Hippocampal formation (tissue), 2 donors: ENCODE measurements around the gene RASGRF2.

Experiments used
- DNase-seq, 2 donors: peaks; one replicate each; lab custom pipeline; 2025; lab: John Stamatoyannopoulos, UW

RASGRF2 gene

DNA sequence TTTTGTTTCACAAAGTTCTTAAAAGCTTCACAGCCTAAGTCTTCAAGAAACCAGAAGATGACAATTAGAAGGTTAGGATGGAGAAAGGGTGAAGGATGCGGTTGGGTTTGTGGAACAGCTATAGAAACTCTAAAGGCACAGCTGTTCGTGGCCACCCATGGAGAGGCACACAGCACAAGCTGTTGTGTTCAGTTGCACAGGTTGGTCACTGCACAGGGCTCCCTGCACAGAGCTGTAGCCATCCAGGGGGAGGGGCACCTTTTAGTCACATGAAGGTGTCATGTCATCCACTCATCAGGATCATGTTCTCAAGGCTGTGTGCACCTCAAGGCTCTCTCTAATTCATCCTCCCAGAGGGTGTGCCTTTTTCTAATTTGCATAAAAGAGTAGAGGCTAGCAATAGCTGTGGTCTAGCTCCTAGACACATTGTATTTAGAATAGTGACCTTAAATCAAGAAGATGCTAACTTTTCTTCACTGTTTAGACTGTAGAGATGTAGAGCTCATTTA lies 5.0 kb upstream of the RASGRF2 start:
- no peak for DNase-seq

DNA sequence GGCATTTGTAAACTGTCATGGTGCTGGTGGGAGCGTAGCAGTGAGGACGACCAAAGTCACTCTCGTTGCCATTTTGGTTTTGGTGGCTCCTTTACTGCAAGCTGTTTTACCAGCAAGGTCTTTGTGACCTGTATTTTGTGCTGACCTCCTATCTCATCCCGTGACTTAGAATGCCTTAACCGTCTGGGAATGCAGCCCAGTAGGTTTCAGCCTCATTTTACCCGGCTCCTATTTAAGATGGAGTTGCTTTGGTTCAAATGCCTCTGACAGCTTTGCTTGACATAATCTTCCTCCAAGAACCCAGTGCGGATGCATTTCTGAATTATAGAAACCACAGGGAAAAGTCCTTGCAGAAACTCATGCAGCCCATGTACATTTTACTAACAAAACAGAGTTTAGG lies 3.9 kb upstream of the RASGRF2 start:
- DNase-seq = no peak

DNA sequence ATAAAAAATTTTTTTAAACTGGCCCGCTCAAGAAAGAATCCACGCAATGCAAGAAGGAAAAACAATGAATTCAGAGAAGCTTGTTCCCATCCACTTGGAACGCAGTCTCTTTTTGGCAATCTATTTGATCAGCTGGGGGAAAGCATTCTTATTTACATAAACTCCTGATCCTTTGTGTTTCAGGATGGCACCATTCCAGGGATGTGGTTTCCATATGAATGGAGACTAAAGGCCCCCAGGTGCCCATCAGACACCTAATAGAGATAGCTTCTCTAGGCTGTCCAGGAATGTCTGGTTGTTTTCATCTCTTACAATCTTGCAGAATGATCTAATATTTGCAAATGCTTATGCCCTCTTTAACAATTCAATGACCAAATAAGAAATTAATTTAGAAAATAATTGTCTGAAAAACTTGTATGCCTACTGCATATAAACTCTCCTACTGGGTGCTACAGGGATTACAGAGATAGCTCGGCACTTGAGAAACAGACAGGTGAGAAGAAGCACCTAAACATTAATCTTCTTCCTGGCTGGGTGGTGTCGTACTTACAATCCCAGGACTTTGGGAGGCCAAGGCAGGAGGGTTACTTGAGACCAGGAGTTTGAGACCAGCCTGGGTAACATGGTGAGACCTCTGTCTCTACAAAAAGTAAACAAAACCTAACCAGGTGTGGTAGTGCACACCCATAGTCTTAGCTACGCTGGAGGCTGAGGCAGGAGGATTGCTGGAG lies 3.0 kb upstream of the RASGRF2 start:
- no peak for DNase-seq

DNA sequence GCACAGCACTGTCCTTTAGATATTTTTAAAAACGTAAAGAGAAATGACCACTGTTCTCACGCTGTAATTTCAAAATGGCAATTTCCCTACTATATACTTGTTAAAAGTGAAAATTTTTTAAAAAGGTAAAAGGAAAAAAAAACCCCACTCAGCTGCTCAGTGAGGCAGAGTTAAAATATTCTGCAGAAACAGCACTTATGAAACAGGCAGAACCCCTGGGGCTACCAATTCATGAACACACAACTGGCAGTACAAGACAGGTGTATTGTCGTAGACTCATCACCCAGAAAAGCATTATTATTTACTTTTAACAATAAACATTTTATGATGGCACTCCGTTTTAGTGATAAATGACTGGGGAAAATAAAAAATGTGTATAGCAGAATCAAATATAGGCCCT lies 1.5 kb upstream of the RASGRF2 start:
- DNase-seq = no peak

DNA sequence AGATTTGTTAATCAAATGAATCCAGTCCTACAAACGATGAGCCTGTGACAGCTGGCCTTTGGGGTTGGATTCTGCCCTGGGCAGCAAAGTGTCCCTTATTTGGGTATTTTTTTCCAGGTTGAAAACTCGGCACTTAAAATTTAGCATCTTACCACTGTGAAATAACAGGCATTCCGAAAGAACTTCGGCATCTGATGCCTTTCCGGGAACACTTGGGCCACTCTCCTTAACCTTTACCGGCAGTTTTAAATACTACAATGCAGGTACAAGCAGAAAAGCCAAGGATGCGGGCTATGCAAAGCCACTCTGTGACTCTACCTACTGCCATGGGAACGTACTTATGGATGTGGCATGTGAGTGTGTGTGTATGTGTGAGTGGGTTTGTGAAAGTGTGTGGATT lies 1.0 kb upstream of the RASGRF2 start:
- no peak for DNase-seq

DNA sequence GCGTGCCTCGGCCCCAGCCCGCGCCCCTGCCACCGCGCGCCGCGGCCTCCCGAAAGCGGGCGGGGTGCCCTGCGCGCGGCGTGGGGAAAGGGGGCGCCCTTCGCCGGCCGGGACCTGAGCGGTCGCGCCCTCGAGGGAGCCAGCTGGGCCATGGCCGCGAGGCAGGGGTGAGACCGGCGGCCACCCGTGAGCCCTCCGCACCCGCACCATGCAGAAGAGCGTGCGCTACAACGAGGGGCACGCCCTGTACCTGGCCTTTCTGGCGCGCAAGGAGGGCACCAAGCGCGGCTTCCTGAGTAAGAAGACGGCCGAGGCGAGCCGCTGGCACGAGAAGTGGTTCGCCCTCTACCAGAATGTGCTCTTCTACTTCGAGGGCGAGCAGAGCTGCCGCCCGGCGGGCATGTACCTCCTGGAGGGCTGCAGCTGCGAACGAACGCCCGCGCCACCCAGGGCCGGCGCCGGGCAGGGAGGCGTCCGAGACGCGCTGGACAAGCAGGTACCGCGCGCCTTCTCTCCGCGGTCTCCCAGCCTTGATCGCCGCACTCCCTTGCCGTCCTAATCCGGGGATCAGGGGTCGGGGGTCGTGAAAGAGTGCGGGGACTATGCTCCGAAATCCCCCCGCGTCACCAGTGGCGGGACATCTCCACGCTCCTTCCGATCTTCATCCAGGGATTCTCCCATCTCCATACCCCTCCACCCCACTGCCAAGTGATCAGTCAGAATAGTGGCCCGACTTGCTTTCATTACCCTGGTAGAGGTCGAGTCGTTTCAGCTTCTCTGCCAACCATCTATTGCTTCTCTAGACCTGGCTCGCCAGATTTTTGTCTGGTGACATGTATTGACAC lies 590 bp downstream of the RASGRF2 start:
- DNase-seq = peak; percentile 41 to 68

DNA sequence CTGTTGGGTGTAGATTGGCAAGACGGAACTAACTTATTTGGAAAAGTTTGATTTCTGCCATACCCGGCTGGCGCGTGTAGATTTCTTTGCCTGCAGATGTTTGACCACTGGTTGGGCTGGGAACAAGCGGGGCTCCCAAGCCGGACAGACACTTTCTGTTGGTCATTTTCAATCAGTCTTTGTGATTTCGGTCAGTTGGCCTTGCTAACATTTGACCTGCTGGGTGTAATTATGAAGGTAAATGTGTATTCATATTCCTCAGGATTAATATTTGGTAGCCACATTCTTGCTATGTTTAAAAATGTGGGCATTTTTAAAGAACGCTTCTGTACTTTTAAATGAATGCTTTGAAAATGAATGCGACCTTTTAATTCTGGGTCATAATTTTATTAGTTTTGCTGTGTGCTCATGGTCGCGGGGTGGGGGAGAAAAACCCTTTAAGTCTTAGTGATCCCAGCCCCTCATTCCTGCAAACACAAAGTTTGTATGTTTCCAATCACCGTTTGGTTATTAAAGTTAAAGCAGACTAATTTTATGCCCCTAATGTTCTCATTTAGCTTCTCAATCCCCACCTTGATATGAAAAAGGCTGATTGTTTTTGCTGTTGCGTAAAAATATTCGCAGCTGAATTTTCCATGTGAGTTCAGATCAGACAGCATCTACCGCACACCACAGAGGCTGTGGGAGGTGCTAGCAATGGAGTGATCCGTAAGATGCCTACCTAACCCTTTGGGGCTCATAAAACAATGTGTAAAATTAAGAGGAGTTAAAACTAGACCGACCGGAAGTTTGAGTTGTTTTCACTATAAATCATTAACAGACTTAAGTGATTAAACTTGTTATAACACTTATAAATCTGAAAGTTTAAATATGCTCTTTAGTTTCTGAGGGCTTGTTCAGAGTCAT lies 1.5 kb downstream of the RASGRF2 start:
- peak; percentile 31 to 40 for DNase-seq

DNA sequence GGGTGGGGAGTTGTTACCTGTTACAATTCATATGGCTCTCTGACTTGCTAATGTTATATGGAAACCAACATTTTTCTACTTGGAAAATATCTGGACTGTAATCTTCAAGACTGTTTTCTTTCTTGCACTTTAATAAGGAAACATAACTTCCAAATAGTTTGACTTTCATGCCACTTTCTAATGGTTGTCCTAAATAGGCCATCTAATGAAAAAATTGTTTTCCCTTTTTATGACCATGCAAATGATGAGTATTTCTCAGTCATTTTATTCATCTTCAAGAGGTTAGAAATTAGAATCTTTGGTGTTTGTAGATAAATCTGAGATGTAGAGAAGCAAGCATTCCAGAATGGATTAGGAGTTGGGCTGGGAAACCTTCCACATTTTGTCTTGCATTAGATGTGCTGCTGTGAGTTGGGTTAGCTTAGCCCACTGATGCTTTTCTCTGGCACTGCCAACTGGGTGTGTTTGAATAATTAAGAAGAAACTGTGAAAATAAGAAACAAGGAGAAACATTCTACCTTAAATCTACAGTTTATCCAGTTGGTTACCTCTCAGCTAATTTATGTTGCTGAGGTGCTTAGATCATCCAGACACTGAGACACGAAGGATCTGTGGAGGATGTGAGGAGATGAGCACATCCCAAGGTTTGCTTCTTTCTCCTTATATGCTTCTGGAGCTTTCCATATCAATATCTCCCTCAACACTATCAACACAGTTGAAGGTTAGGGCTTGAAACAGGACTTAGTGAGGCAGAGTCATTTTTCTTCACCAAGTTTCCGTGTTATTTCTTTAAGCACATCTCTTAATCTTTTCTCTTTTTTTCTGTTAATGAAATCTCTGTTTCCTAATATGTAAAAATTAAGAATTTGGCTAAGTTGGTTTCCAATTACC lies 2.7 kb downstream of the RASGRF2 start:
- no peak for DNase-seq

DNA sequence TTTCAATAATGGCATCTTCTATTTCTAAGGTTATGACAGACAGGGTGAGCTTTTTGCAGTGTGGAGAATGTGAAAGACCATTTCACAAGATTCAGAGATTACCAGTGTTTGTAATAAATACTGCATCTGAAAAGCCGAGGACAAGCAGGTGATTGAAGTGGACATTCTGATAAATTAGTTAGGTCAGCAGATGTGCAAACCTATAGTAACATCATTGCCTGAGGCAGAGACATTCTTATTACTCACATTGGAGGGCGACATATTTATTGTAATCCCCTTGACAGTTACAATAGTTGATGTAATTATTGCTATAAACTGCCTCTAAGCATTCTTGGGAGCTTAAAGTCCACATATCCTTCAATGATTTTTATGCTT lies 3.3 kb downstream of the RASGRF2 start:
- DNase-seq = peak in 1 of 2 donors; percentile 38

DNA sequence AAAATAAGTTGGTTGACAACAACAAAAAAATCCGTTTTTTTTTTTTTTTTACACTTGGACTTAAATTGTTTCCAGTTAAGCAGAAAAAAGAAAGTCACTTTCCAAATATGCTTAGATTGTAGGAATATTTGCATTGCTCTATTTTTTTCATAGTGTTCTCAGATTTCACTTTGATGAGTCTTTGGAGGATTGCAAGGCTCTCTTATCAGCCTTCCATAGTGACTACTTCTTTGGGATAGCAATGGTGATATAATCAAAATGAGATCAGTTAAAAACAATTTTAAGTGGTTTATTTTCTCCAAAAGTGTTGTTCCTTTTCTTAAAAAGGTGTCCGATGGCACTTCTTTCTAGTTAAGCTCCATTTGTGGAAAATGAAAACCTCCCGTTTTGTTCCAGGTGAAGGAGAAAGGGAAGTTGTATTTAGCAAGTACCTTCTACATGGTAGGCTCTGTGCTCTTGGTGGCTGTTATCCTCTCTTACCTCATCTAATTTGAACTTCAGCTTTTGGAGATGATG lies 3.9 kb downstream of the RASGRF2 start:
- no peak for DNase-seq

DNA sequence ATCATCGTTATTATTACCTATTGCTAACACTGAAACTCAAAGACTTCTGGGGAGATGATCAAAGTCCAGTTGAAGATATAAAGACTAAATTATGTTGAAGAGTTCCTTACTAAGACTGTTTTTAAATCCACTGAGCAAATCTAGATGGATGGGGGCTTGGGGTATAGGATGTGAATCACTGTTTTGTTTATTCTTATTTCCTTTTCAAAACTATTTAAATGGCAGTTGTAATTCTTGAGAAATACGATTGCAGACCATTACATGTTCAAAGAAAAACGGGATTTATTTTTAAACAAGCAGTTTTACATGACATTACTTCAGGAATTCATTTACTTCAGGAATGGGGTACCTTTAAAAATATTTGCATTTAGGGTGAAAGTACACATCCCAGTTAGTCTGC lies 4.3 kb downstream of the RASGRF2 start:
- no peak for DNase-seq

DNA sequence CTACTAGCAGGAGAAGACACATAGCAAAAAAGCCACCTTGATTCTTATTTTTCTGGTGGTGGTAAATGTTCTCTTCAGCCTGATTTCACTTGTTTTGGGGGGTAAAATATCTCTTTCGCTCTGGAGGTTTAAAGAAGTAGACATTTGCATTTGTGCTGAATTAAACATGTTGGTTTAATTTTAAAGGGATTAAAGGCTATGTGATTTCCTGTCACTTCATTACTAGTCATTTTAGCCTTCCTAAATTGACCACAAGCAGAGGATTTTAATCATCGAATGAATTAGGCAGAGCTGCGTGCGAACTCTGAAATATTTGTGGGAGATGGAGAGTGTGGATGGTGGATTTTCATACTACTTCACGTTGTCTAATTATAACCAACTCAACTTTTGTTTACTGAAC lies 4.8 kb downstream of the RASGRF2 start:
- no peak for DNase-seq

DNA sequence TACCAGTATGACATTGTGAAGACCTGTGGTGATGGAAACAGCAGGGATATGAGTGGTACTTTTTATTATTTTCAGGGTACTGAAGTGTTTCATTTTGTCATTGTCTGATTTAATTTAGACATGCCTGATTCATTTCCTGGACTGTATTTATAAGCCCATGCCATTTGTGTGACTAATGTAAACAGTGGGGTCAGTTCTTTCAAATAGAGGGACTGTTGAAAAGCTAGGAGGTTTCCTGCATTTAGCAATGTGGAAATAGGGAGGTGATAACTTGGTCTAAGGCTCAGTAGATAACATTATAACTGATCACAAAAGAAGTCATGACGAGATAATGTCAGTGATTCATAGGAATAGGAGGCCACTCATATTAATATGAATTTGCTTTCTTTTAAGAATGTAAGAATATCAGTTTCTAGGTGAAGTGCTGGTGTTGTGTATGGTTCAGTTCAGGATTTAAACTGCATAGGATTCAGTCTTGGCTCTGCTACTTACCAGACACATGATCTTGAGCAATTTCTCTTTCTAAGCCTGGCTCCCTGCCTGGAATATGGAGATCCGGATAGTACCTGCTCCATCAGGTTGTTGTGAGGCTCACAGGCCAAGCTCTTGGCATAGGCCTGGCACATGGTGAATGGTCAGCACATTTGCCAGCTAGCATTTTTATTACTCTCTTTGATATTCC lies 7.5 kb downstream of the RASGRF2 start:
- no peak for DNase-seq

DNA sequence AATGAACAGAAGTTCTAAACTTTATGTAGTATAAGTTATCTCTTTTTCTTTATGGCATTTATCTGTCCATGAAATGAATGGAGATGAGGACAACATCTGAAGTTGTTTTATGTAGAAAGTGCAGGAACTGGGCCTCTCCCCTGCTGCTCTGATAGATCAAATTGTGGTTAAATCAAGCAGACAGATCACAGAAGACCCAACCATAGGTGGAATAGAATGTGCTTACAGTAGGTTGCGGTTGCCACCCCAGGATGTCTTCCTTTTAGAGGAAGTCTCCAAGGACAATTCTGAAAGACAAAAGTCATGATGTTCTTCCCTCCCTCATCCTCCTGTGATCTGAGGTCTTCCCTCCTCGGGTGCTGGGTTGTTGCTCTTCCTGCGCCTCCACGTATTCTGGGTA lies 12.9 kb downstream of the RASGRF2 start:
- no peak for DNase-seq

DNA sequence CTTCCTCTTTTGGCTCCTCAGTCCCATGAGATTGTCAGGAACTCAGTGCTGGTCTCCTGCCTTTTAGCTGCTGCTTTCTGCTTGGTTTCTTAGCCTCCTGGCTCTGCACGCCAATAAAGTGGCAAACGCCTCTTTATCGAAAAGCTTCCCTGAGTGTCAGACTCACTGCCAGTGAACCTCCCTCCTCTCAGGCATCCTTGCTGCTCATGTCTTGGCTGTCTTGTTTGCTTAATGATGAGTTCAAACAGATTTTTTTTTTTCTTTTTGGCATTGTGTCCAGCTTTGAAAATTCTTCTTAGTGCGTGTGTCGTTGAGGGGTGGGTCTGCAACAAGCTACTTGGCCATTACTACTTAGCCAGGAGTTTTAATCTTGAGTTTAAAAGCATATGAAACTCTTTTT lies 14.9 kb downstream of the RASGRF2 start:
- DNase-seq = no peak

DNA sequence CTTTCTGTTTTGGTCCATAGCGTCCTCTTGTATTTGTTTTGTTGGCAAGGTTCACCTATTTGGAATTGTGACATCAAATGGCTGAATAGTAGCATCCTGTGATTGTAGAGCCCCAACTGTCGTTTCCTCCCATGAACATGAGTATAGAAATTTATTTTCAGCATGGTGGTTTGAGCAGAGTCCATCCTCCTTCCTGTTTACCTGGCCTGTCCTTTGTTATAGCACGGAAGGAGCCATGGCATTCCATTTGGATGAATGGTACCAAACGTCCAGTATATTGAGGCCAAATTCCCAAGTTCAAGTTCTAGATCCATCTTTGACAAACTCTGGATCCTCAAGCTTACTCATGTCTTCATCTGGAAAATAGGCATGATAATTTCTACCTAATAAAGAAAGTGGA lies 16.8 kb downstream of the RASGRF2 start:
- DNase-seq = no peak

DNA sequence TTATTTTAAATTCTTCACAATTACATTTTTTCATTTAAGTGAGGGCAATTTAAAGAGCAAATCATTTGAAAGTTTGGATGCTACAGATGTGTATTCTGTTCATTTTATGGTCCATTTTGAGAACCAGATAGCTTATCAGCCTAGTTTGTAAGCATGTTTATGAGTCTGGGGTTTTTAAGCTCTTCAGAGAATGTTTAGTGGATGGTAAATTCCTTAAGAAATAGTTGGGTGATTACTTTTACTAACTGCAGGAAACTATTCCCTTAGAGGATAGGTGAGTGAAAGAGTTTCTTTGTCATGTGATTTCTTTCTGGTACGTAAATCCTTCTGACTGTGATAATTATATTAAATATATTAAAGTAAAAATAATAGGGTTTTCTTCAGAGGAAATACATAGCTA lies 17.6 kb downstream of the RASGRF2 start:
- no peak for DNase-seq

DNA sequence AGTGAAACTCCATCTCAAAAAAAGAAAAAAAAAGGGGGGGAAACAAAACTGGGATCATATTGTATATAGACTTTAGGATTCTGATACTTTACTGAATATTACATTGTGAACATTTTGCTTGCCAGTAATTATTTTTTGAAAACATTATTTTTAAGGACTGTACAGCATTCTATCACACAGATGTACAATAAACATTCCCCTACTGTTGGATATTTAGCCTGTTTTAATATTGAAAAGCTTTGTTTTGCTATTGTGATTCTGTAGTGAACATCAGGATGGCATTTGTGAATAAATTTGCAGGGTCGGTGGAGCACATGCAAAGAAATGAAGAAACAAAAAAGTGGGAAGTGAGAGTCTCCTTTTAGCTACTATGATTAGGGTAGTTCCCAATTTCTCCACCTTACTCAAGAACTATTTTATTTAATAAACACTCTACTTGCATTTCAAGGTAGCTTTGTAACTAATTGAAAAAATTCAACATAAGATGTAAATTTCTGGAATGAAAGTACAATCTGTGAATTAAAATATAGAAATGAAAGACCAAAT lies 18.7 kb downstream of the RASGRF2 start:
- no peak for DNase-seq

DNA sequence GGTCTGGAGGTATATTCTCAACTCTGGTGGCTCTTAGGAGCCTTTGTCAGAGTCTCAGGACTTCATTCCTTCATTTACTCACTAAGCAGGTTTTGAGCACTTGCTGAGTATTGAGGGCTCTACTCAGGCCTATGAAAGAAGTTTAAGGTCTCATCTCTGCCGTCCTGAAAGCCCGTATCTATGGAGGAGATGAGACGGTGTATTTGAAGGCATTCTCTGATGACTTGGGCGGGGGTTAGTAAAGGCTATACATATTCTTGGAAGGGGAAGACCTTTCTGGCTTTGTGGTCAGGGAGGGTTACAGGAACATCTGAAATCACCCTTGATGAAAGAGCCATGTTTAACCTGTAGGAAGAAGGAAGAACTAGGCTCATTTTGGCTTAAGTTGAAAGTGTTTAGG lies 21.9 kb downstream of the RASGRF2 start:
- DNase-seq = no peak

DNA sequence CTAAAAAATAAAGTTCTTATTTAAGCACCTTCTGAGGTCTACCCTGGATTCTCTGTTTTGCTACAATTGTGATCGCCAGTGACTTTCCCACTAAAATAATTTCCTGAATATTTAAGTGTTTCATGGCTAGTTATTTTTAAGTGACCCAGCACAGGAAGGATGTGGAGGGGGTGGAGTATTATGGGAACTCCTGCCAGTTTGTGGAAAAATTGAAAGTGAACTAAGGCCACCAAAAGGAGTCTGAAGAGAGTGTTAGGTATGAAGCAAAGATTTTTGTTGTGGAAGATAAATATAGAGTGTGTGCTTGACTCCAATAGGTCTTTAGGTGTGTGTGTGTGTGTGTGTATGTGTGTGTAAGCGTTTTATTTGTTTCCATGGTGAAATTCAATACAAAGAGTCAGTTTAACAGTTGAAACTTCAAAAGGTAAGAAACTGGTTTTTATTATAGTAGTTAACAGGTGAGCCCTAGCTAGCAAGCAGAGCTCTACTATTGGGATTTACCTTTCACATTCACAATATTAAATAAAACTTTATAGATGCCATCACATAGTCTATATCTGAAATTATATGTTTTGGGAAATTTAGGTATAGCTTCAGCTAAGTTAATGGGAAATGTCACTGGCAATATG lies 25.6 kb downstream of the RASGRF2 start:
- no peak for DNase-seq
